SK-N-SH (cell line): ENCODE results near the gene FZD10. TPM values are rescaled to one million over a fixed set of nuclear protein-coding genes. Genes with fewer than 3 reads are reported as not detected.

Experiments
- CTCF ChIA-PET: fragments of 300-600, 350-600 bp; formaldehyde crosslinking; extraction: SDS; loops from one replicate; lab custom pipeline; 2021; lab: Yijun Ruan, JAX
- POLR2A ChIA-PET: fragments of 350-600 bp; sonication (Branson Sonifier 250); formaldehyde crosslinking; extraction: SDS; loops from one replicate; lab custom pipeline; 2020; ENCODE audit warnings: antibody characterized with exemption, inconsistent platforms; lab: Yijun Ruan, JAX
- DNase-seq: peaks from one replicate; pipeline ENCODE4 v3.0.0; 2012
- H2AFZ ChIP-seq: fragments of 200-600 bp; sonication (generic); 2 replicates; pipeline ENCODE4 v1.8.1; 2016; ENCODE audit warnings: antibody characterized with exemption, mild to moderate bottlenecking, low read depth
- H3F3A ChIP-seq: fragments of 200-600 bp; sonication (generic); replicated peaks from 2 replicates; pipeline ENCODE3; 2016; ENCODE audit warnings: antibody characterized with exemption, mild to moderate bottlenecking; ENCODE audit not compliant: insufficient read depth
- H3K27ac ChIP-seq, 2 experiments: fragments of 200-500 bp in 1 of 2; fragments of 200-600 bp in 1 of 2; sonication (Bioruptor generic) in 1 of 2; sonication (generic), shearing (Covaris generic) in 1 of 2; 2 replicates each; pipeline versions ENCODE4 v1.5.1 to v1.6.1; 2014 to 2016; ENCODE audit warnings: low read depth in 2 of 2, inconsistent platforms in 1 of 2, low read length in 1 of 2, mild to moderate bottlenecking in 1 of 2, mixed read lengths in 1 of 2
- H3K27me3 ChIP-seq: fragments of 200-600 bp; sonication (generic), shearing (Covaris generic); 2 replicates; pipeline ENCODE4 v1.6.1; 2016; ENCODE audit warnings: mixed run types; ENCODE audit not compliant: insufficient read depth
- H3K36me3 ChIP-seq, 2 experiments: fragments of 200-500 bp in 1 of 2; fragments of 200-600 bp in 1 of 2; sonication (Bioruptor generic) in 1 of 2; sonication (generic) in 1 of 2; replicated peaks in 1 of 2; 2 replicates each; pipeline versions ENCODE3 to v1.5.1; 2014 to 2016; ENCODE audit warnings: low read length in 1 of 2, mild to moderate bottlenecking in 1 of 2; ENCODE audit not compliant: insufficient read depth in 2 of 2, control insufficient read depth in 1 of 2
- H3K4me1 ChIP-seq, 2 experiments: fragments of 200-500 bp in 1 of 2; fragments of 200-600 bp in 1 of 2; sonication (Bioruptor generic) in 1 of 2; sonication (generic), shearing (Covaris generic) in 1 of 2; 2 replicates each; pipeline versions ENCODE4 v1.5.1 to v1.6.1; 2014 to 2016; ENCODE audit warnings: low read depth in 1 of 2, low read length in 1 of 2, mixed run types in 1 of 2; ENCODE audit not compliant: insufficient read depth in 2 of 2, control insufficient read depth in 1 of 2
- H3K4me2 ChIP-seq: fragments of 200-600 bp; sonication (generic), shearing (Covaris generic); 2 replicates; pipeline ENCODE4 v1.6.1; 2017; ENCODE audit warnings: mixed run types
- H3K4me3 ChIP-seq, 2 experiments: fragments of 200-500 bp in 1 of 2; fragments of 200-600 bp in 1 of 2; sonication (Bioruptor generic) in 1 of 2; sonication (generic), shearing (Covaris generic) in 1 of 2; 2 replicates each; pipeline versions ENCODE4 v1.5.1 to v1.8.1; 2014 to 2016; ENCODE audit warnings: low read depth in 2 of 2, inconsistent platforms in 1 of 2, low read length in 1 of 2, mild to moderate bottlenecking in 1 of 2, mixed read lengths in 1 of 2, moderate library complexity in 1 of 2
- H3K79me2 ChIP-seq: fragments of 200-600 bp; sonication (generic); 2 replicates; pipeline ENCODE4 v1.8.1; 2017; ENCODE audit warnings: mild to moderate bottlenecking; ENCODE audit not compliant: insufficient read depth
- H3K9ac ChIP-seq: fragments of 200-600 bp; sonication (generic); 2 replicates; pipeline ENCODE4 v1.6.1; 2017; ENCODE audit warnings: mixed run types
- H3K9me2 ChIP-seq: fragments of 200-600 bp; sonication (generic); 2 replicates; pipeline ENCODE4 v1.6.1; 2017; ENCODE audit warnings: mixed run types
- H3K9me3 ChIP-seq: fragments of 200-600 bp; sonication (generic); 2 replicates; pipeline ENCODE4 v1.6.1; 2017; ENCODE audit warnings: mixed run types, mild to moderate bottlenecking, moderate library complexity
- H4K20me1 ChIP-seq: fragments of 200-600 bp; sonication (generic); 2 replicates; pipeline ENCODE4 v1.6.1; 2017; ENCODE audit warnings: mild to moderate bottlenecking, mixed run types; ENCODE audit not compliant: insufficient read depth
- CHD2 ChIP-seq: fragments of 150-350 bp; IDR thresholded peaks from 2 replicates; pipeline ENCODE4 v1.6.1; 2018; ENCODE audit warnings: low read length; ENCODE audit not compliant: partially characterized antibody
- CTCF ChIP-seq: fragments of 200-600 bp; sonication (generic); IDR thresholded peaks from 2 replicates; pipeline ENCODE4 v1.6.1; 2017; ENCODE audit warnings: antibody characterized with exemption, mild to moderate bottlenecking, moderate library complexity
- FOXJ3 ChIP-seq: sonication (generic); formaldehyde crosslinking; IDR thresholded peaks from 2 replicates; pipeline ENCODE4 v1.5.1; 2020; ENCODE audit warnings: mild to moderate bottlenecking, missing genetic modification reagents
- GABPA ChIP-seq: IDR thresholded peaks from 2 replicates; pipeline ENCODE4 v1.4.0; 2012; ENCODE audit warnings: low read depth, mild to moderate bottlenecking
- GATA2 ChIP-seq: sonication (generic); formaldehyde crosslinking; IDR thresholded peaks from 2 replicates; pipeline ENCODE4 v1.5.0; 2020; ENCODE audit warnings: mild to moderate bottlenecking, missing genetic modification reagents
- JUND ChIP-seq: IDR thresholded peaks from 2 replicates; pipeline ENCODE4 v1.4.0; 2012
- MAX ChIP-seq: IDR thresholded peaks from 2 replicates; pipeline ENCODE4 v1.4.0; 2012; ENCODE audit warnings: low read depth
- MXI1 ChIP-seq: IDR thresholded peaks from 2 replicates; pipeline ENCODE4 v1.6.1; 2012; ENCODE audit warnings: mild to moderate bottlenecking, low read depth, low read length, improper control_type of control experiment
- NFIC ChIP-seq: IDR thresholded peaks from 2 replicates; pipeline ENCODE4 v1.4.0; 2012; ENCODE audit warnings: borderline replicate concordance
- NRF1 ChIP-seq: IDR thresholded peaks from 2 replicates; pipeline ENCODE4 v1.6.1; 2012; ENCODE audit warnings: low read depth, mild to moderate bottlenecking, low read length
- RAD21 ChIP-seq: IDR thresholded peaks from 2 replicates; pipeline ENCODE4 v1.6.1; 2012; ENCODE audit warnings: mild to moderate bottlenecking, low read length
- TAF1 ChIP-seq: IDR thresholded peaks from 2 replicates; pipeline ENCODE4 v1.6.1; 2012; ENCODE audit warnings: low read depth, mild to moderate bottlenecking, low read length, moderate library complexity, borderline replicate concordance
- TCF12 ChIP-seq: IDR thresholded peaks from 2 replicates; pipeline ENCODE4 v1.4.0; 2012
- TEAD4 ChIP-seq: IDR thresholded peaks from 2 replicates; pipeline ENCODE4 v1.4.0; 2012; ENCODE audit warnings: mild to moderate bottlenecking, borderline replicate concordance; ENCODE audit not compliant: insufficient read depth
- WGBS: methylation state at CpG from one replicate; pipeline ENCODE4 v1.1.6; 2017; ENCODE audit warnings: low lambda C conversion rate; 5-methylcytosine and 5-hydroxymethylcytosine counted together
- polyA plus RNA-seq, 3 experiments: library from polyadenylated mRNA; depleted of rRNA; stranded (reverse); fragments of >200 nt; gene quantifications; 2 replicates each; pipeline ENCODE4 v1.2.3, GENCODE V29; 2012
- TF ChIP-seq, protein P1 (sequence below): IDR thresholded peaks from 2 replicates; pipeline ENCODE4; 2012
- TF ChIP-seq, protein P2 (sequence below): IDR thresholded peaks from 2 replicates; pipeline ENCODE4 v1.4.0; 2012; ENCODE audit warnings: low read depth, borderline replicate concordance
- TF ChIP-seq, protein P3 (sequence below): fragments of 150-350 bp; IDR thresholded peaks from 2 replicates; pipeline ENCODE4 v1.6.1; 2016; ENCODE audit warnings: mild to moderate bottlenecking, low read depth, low read length

Gene FZD10
- polyA plus RNA-seq, 1 of the 3 experiments (the other 2 are of a cell fraction), result not detected

DNA sequence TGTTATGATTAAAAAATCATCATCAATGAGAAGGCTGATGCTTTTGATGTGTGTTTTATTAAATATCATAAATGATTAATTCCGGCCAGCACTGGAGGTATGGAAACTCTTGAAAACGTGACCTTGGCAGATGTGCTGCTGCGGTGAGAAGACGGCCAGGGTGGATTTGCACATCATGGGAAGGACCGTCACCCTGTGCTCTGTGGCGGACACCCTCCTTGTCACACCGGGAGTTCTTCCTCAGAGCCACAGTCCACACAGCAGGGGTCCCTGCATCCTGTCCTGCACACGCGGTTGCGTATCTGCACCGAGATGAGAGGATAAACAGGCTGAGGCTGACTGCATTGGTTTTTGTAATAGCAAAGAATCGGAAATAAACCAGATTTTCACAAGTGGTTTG lies 33.5 kb downstream of the FZD10 start:
- no peaks in the 10 kb centered on the region for H3K79me2 ChIP-seq
- H3K9me3 ChIP-seq, result no peaks in the 10 kb centered on the region
- H3K9ac ChIP-seq, result no peak overlapping the region
- no peak overlapping the region for H3K4me3 ChIP-seq
- no peaks in the 10 kb centered on the region for H3K9me2 ChIP-seq
- 46% methylated on average over 12 of the region's 12 CpGs for WGBS
- no peak overlapping the region for H3K4me2 ChIP-seq
- no peak for DNase-seq
- no peak overlapping the region for H3K27ac ChIP-seq
- no peak overlapping the region for H2AFZ ChIP-seq
- no peaks in the 10 kb centered on the region for H3K4me1 ChIP-seq
- ChIA-PET CTCF (interaction anchor here (0.7 to 1.3 kb wide), 2 partner anchors 33 to 154 kb away, joined by 3 read pairs; partner anchors contain the start of gene FZD10), POLR2A (no interaction called here)
- H4K20me1 ChIP-seq, result no peaks in the 10 kb centered on the region
- no peaks in the 10 kb centered on the region for H3F3A ChIP-seq
- no peaks in the 10 kb centered on the region for H3K36me3 ChIP-seq
- no peaks in the 10 kb centered on the region for H3K27me3 ChIP-seq
- TF ChIP-seq GATA2 (CRISPR knock-in tag) (no peak), JUND (no peak), NFIC (no peak), TEAD4 (no peak), GABPA (no peak), FOXJ3 (no peak), CTCF (no peak), NRF1 (no peak), RAD21 (no peak), TAF1 (no peak), TCF12 (no peak), MXI1 (no peak), MAX (no peak), CHD2 (no peak)
- TF ChIP-seq, protein P1, sequence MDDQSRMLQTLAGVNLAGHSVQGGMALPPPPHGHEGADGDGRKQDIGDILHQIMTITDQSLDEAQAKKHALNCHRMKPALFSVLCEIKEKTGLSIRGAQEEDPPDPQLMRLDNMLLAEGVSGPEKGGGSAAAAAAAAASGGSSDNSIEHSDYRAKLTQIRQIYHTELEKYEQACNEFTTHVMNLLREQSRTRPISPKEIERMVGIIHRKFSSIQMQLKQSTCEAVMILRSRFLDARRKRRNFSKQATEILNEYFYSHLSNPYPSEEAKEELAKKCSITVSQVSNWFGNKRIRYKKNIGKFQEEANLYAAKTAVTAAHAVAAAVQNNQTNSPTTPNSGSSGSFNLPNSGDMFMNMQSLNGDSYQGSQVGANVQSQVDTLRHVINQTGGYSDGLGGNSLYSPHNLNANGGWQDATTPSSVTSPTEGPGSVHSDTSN, result no peak
- TF ChIP-seq, protein P2, sequence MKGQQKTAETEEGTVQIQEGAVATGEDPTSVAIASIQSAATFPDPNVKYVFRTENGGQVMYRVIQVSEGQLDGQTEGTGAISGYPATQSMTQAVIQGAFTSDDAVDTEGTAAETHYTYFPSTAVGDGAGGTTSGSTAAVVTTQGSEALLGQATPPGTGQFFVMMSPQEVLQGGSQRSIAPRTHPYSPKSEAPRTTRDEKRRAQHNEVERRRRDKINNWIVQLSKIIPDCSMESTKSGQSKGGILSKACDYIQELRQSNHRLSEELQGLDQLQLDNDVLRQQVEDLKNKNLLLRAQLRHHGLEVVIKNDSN, result no peak
- TF ChIP-seq, protein P3, sequence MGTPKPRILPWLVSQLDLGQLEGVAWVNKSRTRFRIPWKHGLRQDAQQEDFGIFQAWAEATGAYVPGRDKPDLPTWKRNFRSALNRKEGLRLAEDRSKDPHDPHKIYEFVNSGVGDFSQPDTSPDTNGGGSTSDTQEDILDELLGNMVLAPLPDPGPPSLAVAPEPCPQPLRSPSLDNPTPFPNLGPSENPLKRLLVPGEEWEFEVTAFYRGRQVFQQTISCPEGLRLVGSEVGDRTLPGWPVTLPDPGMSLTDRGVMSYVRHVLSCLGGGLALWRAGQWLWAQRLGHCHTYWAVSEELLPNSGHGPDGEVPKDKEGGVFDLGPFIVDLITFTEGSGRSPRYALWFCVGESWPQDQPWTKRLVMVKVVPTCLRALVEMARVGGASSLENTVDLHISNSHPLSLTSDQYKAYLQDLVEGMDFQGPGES, result no peak
